Measurements from ENCODE around the gene SERPINF2. TPM values are rescaled to one million over a fixed set of nuclear protein-coding genes. Genes with fewer than 3 reads are reported as not detected.

SERPINF2 gene
- total and polyA plus RNA-seq, 4 donors = 13.7 to 78.9 (median 58.0) TPM

DNA sequence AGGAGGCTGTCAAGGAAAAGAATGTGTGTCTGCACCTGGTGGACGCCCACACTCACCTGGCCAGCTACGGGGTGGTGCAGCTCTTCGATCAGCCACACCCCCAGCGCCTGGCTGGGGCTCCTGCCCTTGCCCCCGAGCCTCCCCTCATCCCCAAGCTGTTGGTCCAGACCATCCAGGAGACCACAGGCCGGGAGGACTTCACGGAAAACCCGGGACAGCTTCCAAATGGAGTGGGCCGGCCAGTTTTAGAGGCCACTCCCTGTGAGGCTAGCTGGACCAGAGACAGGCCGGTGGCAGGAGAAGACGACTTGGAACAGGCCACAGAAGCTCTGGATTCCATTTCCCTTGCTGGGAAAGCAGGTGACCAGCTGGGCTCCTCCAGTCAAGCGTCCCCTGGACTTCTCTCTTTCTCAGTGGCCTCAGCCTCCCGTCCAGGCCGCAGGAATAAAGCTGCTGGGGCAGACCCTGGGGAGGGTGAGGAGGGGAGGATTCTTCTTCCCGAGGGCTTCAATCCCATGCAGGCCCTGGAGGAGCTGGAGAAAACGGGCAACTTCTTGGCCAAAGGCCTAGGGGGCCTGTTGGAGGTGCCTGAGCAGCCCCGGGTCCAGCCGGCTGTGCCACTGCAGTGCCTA is 15.9 kb upstream of the SERPINF2 start:
- TF ChIP-seq, protein P1, sequence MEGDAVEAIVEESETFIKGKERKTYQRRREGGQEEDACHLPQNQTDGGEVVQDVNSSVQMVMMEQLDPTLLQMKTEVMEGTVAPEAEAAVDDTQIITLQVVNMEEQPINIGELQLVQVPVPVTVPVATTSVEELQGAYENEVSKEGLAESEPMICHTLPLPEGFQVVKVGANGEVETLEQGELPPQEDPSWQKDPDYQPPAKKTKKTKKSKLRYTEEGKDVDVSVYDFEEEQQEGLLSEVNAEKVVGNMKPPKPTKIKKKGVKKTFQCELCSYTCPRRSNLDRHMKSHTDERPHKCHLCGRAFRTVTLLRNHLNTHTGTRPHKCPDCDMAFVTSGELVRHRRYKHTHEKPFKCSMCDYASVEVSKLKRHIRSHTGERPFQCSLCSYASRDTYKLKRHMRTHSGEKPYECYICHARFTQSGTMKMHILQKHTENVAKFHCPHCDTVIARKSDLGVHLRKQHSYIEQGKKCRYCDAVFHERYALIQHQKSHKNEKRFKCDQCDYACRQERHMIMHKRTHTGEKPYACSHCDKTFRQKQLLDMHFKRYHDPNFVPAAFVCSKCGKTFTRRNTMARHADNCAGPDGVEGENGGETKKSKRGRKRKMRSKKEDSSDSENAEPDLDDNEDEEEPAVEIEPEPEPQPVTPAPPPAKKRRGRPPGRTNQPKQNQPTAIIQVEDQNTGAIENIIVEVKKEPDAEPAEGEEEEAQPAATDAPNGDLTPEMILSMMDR (IDR thresholded peaks at IDR 0.05; ENCODE audit: control extremely low read depth, extremely low read depth) = no peak
- WGBS, 2 donors = 82 to 91% methylated on average over 18 of the region's 18 CpGs
- peaks cover 0 to 24% (median 0%) of the 10 kb centered on the region in 5 donors for H3K4me1 ChIP-seq (ENCODE audit: control insufficient read depth in 5 of 5, insufficient read depth in 5 of 5, low read length in 5 of 5)
- H3K9ac ChIP-seq (ENCODE audit: insufficient read depth in 1 of 2, low read length in 2 of 2) = no peak overlapping the region
- H3K27me3 ChIP-seq (ENCODE audit: control insufficient read depth in 3 of 3, insufficient read depth in 3 of 3, low read length in 2 of 3) = no peaks in the 10 kb centered on the region
- H3K27ac ChIP-seq (ENCODE audit: low read depth in 1 of 2, low read length in 1 of 2) = no peak overlapping the region
- peaks cover 0 to 37% (median 0%) of the 10 kb centered on the region in 4 donors for H3K36me3 ChIP-seq (ENCODE audit: control insufficient read depth in 4 of 4, insufficient read depth in 4 of 4, low read length in 4 of 4)
- no peak overlapping the region for H3K4me3 ChIP-seq
- DNase-seq (no peak), ATAC-seq (ENCODE audit: insufficient read depth, low FRiP score) (no peak)
- no peaks in the 10 kb centered on the region for H3K9me3 ChIP-seq (ENCODE audit: control insufficient read depth in 4 of 4, insufficient read depth in 3 of 4, low read length in 3 of 4)

DNA sequence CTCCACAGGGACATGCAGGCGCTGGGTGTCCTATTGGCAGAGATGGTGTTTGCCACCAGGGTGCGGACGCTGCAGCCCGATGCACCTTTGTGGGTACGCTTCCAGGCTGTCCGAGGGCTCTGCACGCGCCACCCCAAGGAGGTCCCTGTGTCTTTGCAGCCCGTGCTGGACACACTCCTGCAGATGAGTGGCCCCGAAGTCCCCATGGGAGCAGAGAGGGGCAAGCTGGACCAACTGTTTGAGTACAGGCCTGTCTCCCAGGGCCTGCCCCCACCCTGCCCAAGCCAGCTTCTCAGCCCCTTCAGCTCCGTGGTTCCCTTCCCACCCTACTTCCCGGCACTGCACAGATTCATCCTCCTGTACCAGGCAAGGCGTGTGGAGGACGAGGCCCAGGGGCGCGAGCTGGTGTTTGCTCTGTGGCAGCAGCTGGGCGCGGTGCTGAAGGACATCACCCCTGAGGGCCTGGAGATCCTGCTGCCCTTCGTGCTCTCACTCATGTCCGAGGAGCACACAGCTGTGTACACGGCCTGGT is 15.3 kb upstream of the SERPINF2 start:
- peaks cover 0 to 40% (median 0%) of the 10 kb centered on the region in 4 donors for H3K36me3 ChIP-seq (ENCODE audit: control insufficient read depth in 4 of 4, insufficient read depth in 4 of 4, low read length in 4 of 4)
- no peaks in the 10 kb centered on the region for H3K27me3 ChIP-seq (ENCODE audit: control insufficient read depth in 3 of 3, insufficient read depth in 3 of 3, low read length in 2 of 3)
- TF ChIP-seq, protein P1 (IDR thresholded peaks at IDR 0.05; ENCODE audit: control extremely low read depth, extremely low read depth) = no peak
- 90 to 98% methylated on average over 21 of the region's 21 CpGs for WGBS, 2 donors
- ATAC-seq (ENCODE audit: insufficient read depth, low FRiP score) (no peak), DNase-seq (no peak)
- no peaks in the 10 kb centered on the region for H3K9me3 ChIP-seq (ENCODE audit: control insufficient read depth in 4 of 4, insufficient read depth in 3 of 4, low read length in 3 of 4)
- H3K4me1 ChIP-seq (ENCODE audit: control insufficient read depth in 5 of 5, insufficient read depth in 5 of 5, low read length in 5 of 5) = peaks cover 0 to 24% (median 0%) of the 10 kb centered on the region in 5 donors
- no peak overlapping the region for H3K4me3 ChIP-seq
- no peak overlapping the region for H3K27ac ChIP-seq (ENCODE audit: low read depth in 1 of 2, low read length in 1 of 2)
- H3K9ac ChIP-seq (ENCODE audit: insufficient read depth in 1 of 2, low read length in 2 of 2) = no peak overlapping the region

DNA sequence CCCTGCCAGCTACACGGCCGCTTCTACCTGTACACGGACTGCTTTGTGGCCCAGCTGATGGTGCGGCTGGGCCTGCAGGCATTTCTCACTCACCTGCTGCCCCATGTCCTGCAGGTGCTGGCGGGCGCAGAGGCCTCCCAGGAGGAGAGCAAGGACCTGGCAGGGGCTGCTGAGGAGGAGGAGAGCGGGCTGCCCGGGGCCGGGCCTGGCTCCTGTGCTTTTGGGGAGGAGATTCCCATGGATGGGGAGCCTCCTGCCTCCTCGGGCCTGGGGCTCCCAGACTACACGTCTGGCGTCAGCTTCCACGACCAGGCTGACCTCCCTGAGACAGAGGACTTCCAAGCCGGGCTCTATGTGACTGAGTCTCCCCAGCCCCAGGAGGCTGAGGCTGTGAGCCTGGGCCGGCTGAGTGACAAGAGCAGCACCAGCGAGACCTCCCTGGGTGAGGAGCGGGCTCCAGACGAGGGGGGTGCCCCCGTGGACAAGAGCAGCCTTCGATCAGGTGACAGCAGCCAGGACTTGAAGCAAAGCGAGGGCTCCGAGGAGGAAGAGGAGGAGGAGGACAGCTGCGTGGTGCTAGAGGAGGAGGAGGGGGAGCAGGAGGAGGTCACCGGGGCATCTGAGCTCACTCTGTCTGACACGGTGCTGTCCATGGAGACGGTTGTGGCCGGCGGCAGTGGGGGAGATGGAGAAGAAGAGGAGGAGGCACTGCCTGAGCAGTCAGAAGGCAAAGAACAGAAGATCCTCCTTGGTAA is 14.6 kb upstream of the SERPINF2 start:
- no peak overlapping the region for H3K27ac ChIP-seq (ENCODE audit: low read depth in 1 of 2, low read length in 1 of 2)
- no peak overlapping the region for H3K9ac ChIP-seq (ENCODE audit: insufficient read depth in 1 of 2, low read length in 2 of 2)
- no peak for ATAC-seq (ENCODE audit: insufficient read depth, low FRiP score)
- no peak overlapping the region for H3K4me3 ChIP-seq
- H3K27me3 ChIP-seq (ENCODE audit: control insufficient read depth in 3 of 3, insufficient read depth in 3 of 3, low read length in 2 of 3) = no peaks in the 10 kb centered on the region
- TF ChIP-seq, protein P1 (IDR thresholded peaks at IDR 0.05; ENCODE audit: control extremely low read depth, extremely low read depth) = no peak
- H3K9me3 ChIP-seq (ENCODE audit: control insufficient read depth in 4 of 4, insufficient read depth in 3 of 4, low read length in 3 of 4) = no peaks in the 10 kb centered on the region
- peaks cover 0 to 24% (median 0%) of the 10 kb centered on the region in 5 donors for H3K4me1 ChIP-seq (ENCODE audit: control insufficient read depth in 5 of 5, insufficient read depth in 5 of 5, low read length in 5 of 5)
- DNase-seq = no peak
- WGBS, 2 donors = 91 to 93% methylated on average over 28 of the region's 28 CpGs
- H3K36me3 ChIP-seq (ENCODE audit: control insufficient read depth in 4 of 4, insufficient read depth in 4 of 4, low read length in 4 of 4) = peaks cover 0 to 46% (median under 1%) of the 10 kb centered on the region in 4 donors
